WTC11 (cell line): Measurements from ENCODE around the gene SLC22A12. TPM values are rescaled to one million over a fixed set of nuclear protein-coding genes. Genes with fewer than 3 reads are reported as not detected.

Source experiments
- ATAC-seq: fragments of 200-7000 bp; cut with Tn5 transposase; 2 replicates; pipeline ENCODE4 v1.10.0; 2021; ENCODE audit warnings: mild to moderate bottlenecking, moderate library complexity
- CTCF ChIA-PET: fragments of 300-600 bp; sonication (Branson Sonifier 250); formaldehyde crosslinking; loops from one replicate; lab custom pipeline; 2021; ENCODE audit warnings: antibody characterized with exemption; lab: Charles Lee
- POLR2A ChIA-PET: fragments of 350-600 bp; sonication (Branson Sonifier 250); formaldehyde crosslinking; loops from one replicate; lab custom pipeline; 2021; ENCODE audit warnings: antibody characterized with exemption; lab: Charles Lee
- DNase-seq: peaks from one replicate; pipeline ENCODE4 v3.0.0; 2021; ENCODE audit warnings: low spot score
- H3K27ac Mint-ChIP-seq: 2 replicates; pipeline ENCODE4 v1.8.0; 2021; ENCODE audit warnings: mixed read lengths
- H3K27me3 Mint-ChIP-seq: 2 replicates; pipeline ENCODE4 v1.8.0; 2021; ENCODE audit warnings: low read depth, mild to moderate bottlenecking, moderate library complexity, mixed read lengths
- H3K36me3 Mint-ChIP-seq: 2 replicates; pipeline ENCODE4 v1.8.0; 2021; ENCODE audit warnings: mixed read lengths
- H3K4me1 Mint-ChIP-seq: 2 replicates; pipeline ENCODE4 v1.8.0; 2022; ENCODE audit warnings: mixed read lengths
- H3K4me3 Mint-ChIP-seq: 2 replicates; pipeline ENCODE4 v1.8.0; 2021; ENCODE audit warnings: mild to moderate bottlenecking, moderate library complexity, mixed read lengths
- H3K9me3 Mint-ChIP-seq: 2 replicates; pipeline ENCODE4 v1.8.0; 2021; ENCODE audit warnings: mixed read lengths
- ATF1 ChIP-seq: sonication (generic); formaldehyde crosslinking; IDR thresholded peaks from 2 replicates; pipeline ENCODE4 v1.8.1; 2023; ENCODE audit warnings: mild to moderate bottlenecking, moderate library complexity, missing genetic modification reagents
- ATF6 ChIP-seq: sonication (generic); formaldehyde crosslinking; IDR thresholded peaks from 2 replicates; pipeline ENCODE4 v1.8.1; 2023; ENCODE audit warnings: mild to moderate bottlenecking, missing genetic modification reagents
- ERG ChIP-seq: fragments of 250-450 bp; sonication (Bioruptor Pico); IDR thresholded peaks from 2 replicates; pipeline ENCODE4 v1.8.0; 2021; ENCODE audit warnings: mild to moderate bottlenecking
- GABPB1 ChIP-seq: sonication (generic); formaldehyde crosslinking; IDR thresholded peaks from 2 replicates; pipeline ENCODE4 v1.8.1; 2023; ENCODE audit warnings: mild to moderate bottlenecking, missing genetic modification reagents
- HMGA2 ChIP-seq: fragments of 250-450 bp; sonication (Bioruptor Pico); IDR thresholded peaks from 2 replicates; pipeline ENCODE4 v1.4.0; 2021; ENCODE audit warnings: mild to moderate bottlenecking, moderate library complexity
- NR1H2 ChIP-seq: sonication (generic); formaldehyde crosslinking; IDR thresholded peaks from 2 replicates; pipeline ENCODE4 v1.9.0; 2021; ENCODE audit warnings: mild to moderate bottlenecking, moderate library complexity, missing genetic modification reagents
- PREB ChIP-seq: sonication (generic); formaldehyde crosslinking; IDR thresholded peaks from 2 replicates; pipeline ENCODE4 v1.8.1; 2022; ENCODE audit warnings: mild to moderate bottlenecking, missing genetic modification reagents, moderate library complexity, borderline replicate concordance
- SP1 ChIP-seq: sonication (generic); formaldehyde crosslinking; conservative IDR thresholded peaks from 2 replicates; pipeline ENCODE4 v1.8.1; 2022; ENCODE audit warnings: missing genetic modification reagents
- TCF7 ChIP-seq: sonication (generic); formaldehyde crosslinking; IDR thresholded peaks from 2 replicates; pipeline ENCODE4 v1.8.0; 2022; ENCODE audit warnings: mild to moderate bottlenecking, low read depth, missing genetic modification reagents, moderate library complexity
- TP53 ChIP-seq: sonication (generic); formaldehyde crosslinking; IDR thresholded peaks from 2 replicates; pipeline ENCODE4 v1.8.1; 2023; ENCODE audit warnings: mild to moderate bottlenecking, missing genetic modification reagents
- USF1 ChIP-seq: sonication (generic); formaldehyde crosslinking; IDR thresholded peaks from 2 replicates; pipeline ENCODE4 v1.8.0; 2022; ENCODE audit warnings: mild to moderate bottlenecking, missing genetic modification reagents
- total RNA-seq: library from RNA; stranded (reverse); gene quantifications from 3 replicates; pipeline ENCODE4 v1.2.3, GENCODE V29; 2021
- TF ChIP-seq, protein P1 (sequence below): fragments of 250-450 bp; sonication (Bioruptor Pico); IDR thresholded peaks from 2 replicates; pipeline ENCODE4 v1.9.0; 2021; ENCODE audit warnings: mild to moderate bottlenecking, borderline replicate concordance
- TF ChIP-seq, protein P2 (sequence below): sonication (generic); formaldehyde crosslinking; IDR thresholded peaks from 2 replicates; pipeline ENCODE4 v1.8.0; 2023; ENCODE audit warnings: missing genetic modification reagents, mild to moderate bottlenecking, borderline replicate concordance
- TF ChIP-seq, protein P3 (sequence below): sonication (generic); formaldehyde crosslinking; conservative IDR thresholded peaks from 2 replicates; pipeline ENCODE4 v1.8.1; 2022; ENCODE audit warnings: mild to moderate bottlenecking, missing genetic modification reagents

SLC22A12 gene
- total RNA-seq, 1 experiment from 2014 or later: not detected

GRCh38 chr11:64581057-64581523, 9.9 kb upstream of the SLC22A12 start (continued):
- TF ChIP-seq, protein P1, sequence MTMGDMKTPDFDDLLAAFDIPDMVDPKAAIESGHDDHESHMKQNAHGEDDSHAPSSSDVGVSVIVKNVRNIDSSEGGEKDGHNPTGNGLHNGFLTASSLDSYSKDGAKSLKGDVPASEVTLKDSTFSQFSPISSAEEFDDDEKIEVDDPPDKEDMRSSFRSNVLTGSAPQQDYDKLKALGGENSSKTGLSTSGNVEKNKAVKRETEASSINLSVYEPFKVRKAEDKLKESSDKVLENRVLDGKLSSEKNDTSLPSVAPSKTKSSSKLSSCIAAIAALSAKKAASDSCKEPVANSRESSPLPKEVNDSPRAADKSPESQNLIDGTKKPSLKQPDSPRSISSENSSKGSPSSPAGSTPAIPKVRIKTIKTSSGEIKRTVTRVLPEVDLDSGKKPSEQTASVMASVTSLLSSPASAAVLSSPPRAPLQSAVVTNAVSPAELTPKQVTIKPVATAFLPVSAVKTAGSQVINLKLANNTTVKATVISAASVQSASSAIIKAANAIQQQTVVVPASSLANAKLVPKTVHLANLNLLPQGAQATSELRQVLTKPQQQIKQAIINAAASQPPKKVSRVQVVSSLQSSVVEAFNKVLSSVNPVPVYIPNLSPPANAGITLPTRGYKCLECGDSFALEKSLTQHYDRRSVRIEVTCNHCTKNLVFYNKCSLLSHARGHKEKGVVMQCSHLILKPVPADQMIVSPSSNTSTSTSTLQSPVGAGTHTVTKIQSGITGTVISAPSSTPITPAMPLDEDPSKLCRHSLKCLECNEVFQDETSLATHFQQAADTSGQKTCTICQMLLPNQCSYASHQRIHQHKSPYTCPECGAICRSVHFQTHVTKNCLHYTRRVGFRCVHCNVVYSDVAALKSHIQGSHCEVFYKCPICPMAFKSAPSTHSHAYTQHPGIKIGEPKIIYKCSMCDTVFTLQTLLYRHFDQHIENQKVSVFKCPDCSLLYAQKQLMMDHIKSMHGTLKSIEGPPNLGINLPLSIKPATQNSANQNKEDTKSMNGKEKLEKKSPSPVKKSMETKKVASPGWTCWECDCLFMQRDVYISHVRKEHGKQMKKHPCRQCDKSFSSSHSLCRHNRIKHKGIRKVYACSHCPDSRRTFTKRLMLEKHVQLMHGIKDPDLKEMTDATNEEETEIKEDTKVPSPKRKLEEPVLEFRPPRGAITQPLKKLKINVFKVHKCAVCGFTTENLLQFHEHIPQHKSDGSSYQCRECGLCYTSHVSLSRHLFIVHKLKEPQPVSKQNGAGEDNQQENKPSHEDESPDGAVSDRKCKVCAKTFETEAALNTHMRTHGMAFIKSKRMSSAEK (CRISPR knock-in tag): no peak
- no peak for TF ChIP-seq TCF7 (CRISPR knock-in tag)
- TF ChIP-seq, protein P2, sequence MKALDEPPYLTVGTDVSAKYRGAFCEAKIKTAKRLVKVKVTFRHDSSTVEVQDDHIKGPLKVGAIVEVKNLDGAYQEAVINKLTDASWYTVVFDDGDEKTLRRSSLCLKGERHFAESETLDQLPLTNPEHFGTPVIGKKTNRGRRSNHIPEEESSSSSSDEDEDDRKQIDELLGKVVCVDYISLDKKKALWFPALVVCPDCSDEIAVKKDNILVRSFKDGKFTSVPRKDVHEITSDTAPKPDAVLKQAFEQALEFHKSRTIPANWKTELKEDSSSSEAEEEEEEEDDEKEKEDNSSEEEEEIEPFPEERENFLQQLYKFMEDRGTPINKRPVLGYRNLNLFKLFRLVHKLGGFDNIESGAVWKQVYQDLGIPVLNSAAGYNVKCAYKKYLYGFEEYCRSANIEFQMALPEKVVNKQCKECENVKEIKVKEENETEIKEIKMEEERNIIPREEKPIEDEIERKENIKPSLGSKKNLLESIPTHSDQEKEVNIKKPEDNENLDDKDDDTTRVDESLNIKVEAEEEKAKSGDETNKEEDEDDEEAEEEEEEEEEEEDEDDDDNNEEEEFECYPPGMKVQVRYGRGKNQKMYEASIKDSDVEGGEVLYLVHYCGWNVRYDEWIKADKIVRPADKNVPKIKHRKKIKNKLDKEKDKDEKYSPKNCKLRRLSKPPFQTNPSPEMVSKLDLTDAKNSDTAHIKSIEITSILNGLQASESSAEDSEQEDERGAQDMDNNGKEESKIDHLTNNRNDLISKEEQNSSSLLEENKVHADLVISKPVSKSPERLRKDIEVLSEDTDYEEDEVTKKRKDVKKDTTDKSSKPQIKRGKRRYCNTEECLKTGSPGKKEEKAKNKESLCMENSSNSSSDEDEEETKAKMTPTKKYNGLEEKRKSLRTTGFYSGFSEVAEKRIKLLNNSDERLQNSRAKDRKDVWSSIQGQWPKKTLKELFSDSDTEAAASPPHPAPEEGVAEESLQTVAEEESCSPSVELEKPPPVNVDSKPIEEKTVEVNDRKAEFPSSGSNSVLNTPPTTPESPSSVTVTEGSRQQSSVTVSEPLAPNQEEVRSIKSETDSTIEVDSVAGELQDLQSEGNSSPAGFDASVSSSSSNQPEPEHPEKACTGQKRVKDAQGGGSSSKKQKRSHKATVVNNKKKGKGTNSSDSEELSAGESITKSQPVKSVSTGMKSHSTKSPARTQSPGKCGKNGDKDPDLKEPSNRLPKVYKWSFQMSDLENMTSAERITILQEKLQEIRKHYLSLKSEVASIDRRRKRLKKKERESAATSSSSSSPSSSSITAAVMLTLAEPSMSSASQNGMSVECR (CRISPR knock-in tag): no peak
- TF ChIP-seq, all 79 proteins: peak for 0

DNA sequence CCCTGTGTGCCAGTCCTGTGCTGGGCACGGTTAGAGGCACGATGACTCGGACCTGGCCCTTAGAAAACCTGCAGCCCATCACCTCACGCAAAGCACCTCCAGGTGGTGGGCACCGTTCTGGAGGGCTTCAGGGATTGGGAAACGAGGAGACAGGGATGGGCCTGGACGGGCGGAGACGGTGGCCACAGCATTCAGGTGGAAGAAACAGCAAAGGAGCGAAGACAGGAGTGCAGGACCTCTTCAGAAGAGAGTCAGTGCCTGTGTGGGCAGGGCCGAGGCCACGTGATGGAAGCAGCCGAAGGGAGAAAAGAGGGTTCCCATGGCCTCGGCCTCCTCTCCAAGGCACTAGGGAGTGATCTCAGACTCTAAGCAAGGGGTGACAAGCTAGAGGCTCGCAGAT, 8.1 kb upstream of the SLC22A12 start:
- CTCF ChIA-PET: interaction anchor here (0.6 to 2.5 kb wide), 4 partner anchors 17 to 106 kb away, joined by 3 to 13 read pairs (median 8); no protein-coding TSS in a partner anchor
- TF ChIP-seq GABPB1 (no peak), SP1 (CRISPR knock-in tag) (no peak), TP53 (no peak), NR1H2 (CRISPR knock-in tag) (no peak), PREB (CRISPR knock-in tag) (no peak), ATF1 (CRISPR knock-in tag) (no peak), ERG (no peak), ATF6 (CRISPR knock-in tag) (no peak), HMGA2 (CRISPR knock-in tag) (no peak), USF1 (CRISPR knock-in tag) (no peak)
- TF ChIP-seq, protein P1 (CRISPR knock-in tag): no peak
- TF ChIP-seq, protein P3, sequence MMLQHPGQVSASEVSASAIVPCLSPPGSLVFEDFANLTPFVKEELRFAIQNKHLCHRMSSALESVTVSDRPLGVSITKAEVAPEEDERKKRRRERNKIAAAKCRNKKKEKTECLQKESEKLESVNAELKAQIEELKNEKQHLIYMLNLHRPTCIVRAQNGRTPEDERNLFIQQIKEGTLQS (CRISPR knock-in tag): no peak

More for the DNA sequence above, 8.1 kb upstream of the SLC22A12 start:
- DNase-seq: no peak
- no peak for ATAC-seq
- Mint-ChIP-seq H3K27ac (no peak overlapping the region), H3K4me1 (no peaks in the 10 kb centered on the region), H3K9me3 (peaks cover 4% of the 10 kb centered on the region), H3K27me3 (peaks cover 4% of the 10 kb centered on the region), H3K4me3 (no peak overlapping the region), H3K36me3 (0 out of 2 replicates have a peak, but pooled peaks cover under 1% of the 10 kb centered on the region)
- POLR2A ChIA-PET: no interaction called here
